Measurements from ENCODE around the gene KLHL2. TPM values are rescaled to one million over a fixed set of nuclear protein-coding genes. Genes with fewer than 3 reads are reported as not detected.

Gene KLHL2
- total and polyA plus RNA-seq, 2 experiments from 2014 or later = 8.2 to 21.3 TPM

- no peak for DNase-seq (ENCODE audit: low spot score)
- Histone ChIP-seq H3K4me3 (no peak overlapping the region), H3K9me3 (ENCODE audit: low read depth) (no peaks in the 10 kb centered on the region), H4K20me1 (ENCODE audit: insufficient read depth, poor library complexity, severe bottlenecking) (no peaks in the 10 kb centered on the region), H3K79me2 (no peaks in the 10 kb centered on the region), H3K27me3 (no peaks in the 10 kb centered on the region), H3K36me3 (replicated peaks; ENCODE audit: insufficient read depth, low read depth) (no peaks in the 10 kb centered on the region), H2AFZ (no peak overlapping the region), H3K4me1 (ENCODE audit: insufficient read depth) (no peaks in the 10 kb centered on the region), H3K4me2 (no peak overlapping the region), H3K27ac (no peak overlapping the region), H3K9me2 (replicated peaks; ENCODE audit: insufficient read depth) (no peaks in the 10 kb centered on the region)
- TF ChIP-seq EZH2phosphoT487 (IDR thresholded peaks at IDR 0.05; ENCODE audit: low read depth, severe bottlenecking, unreplicated experiment) (no peak), CTCF (IDR thresholded peaks at IDR 0.05; ENCODE audit: poor library complexity) (no peak), EZH2 (IDR thresholded peaks at IDR 0.05; ENCODE audit: borderline replicate concordance) (no peak)
- WGBS (ENCODE audit: low lambda C conversion rate, missing lambda C conversion rate) = 94% methylated on average over 1 of the region's 1 CpG
These were observed 16.6 kb upstream of the KLHL2 start for GRCh38 chr4:165190591-165191347.

GRCh38 chr4:165191348-165191656, 16.1 kb upstream of the KLHL2 start:
- H3K79me2 ChIP-seq = no peaks in the 10 kb centered on the region
- no peaks in the 10 kb centered on the region for H3K4me1 ChIP-seq (ENCODE audit: insufficient read depth)
- no peaks in the 10 kb centered on the region for H3K36me3 ChIP-seq (replicated peaks; ENCODE audit: insufficient read depth, low read depth)
- H3K4me2 ChIP-seq = no peak overlapping the region
- no peak overlapping the region for H3K27ac ChIP-seq
- H4K20me1 ChIP-seq (ENCODE audit: insufficient read depth, poor library complexity, severe bottlenecking) = no peaks in the 10 kb centered on the region
- no peaks in the 10 kb centered on the region for H3K27me3 ChIP-seq
- H3K4me3 ChIP-seq = no peak overlapping the region
- H3K9me3 ChIP-seq (ENCODE audit: low read depth) = no peaks in the 10 kb centered on the region
- no peak overlapping the region for H2AFZ ChIP-seq
- no peak for DNase-seq (ENCODE audit: low spot score)
- WGBS (ENCODE audit: low lambda C conversion rate, missing lambda C conversion rate) = 78% methylated on average over 2 of the region's 2 CpGs
- H3K9me2 ChIP-seq (replicated peaks; ENCODE audit: insufficient read depth) = no peaks in the 10 kb centered on the region
- TF ChIP-seq CTCF (IDR thresholded peaks at IDR 0.05; ENCODE audit: poor library complexity) (no peak), EZH2phosphoT487 (IDR thresholded peaks at IDR 0.05; ENCODE audit: low read depth, severe bottlenecking, unreplicated experiment) (no peak), EZH2 (IDR thresholded peaks at IDR 0.05; ENCODE audit: borderline replicate concordance) (no peak)

- Histone ChIP-seq H3K36me3 (replicated peaks; ENCODE audit: insufficient read depth, low read depth) (no peaks in the 10 kb centered on the region), H3K79me2 (no peaks in the 10 kb centered on the region), H3K9me2 (replicated peaks; ENCODE audit: insufficient read depth) (no peaks in the 10 kb centered on the region), H2AFZ (no peak overlapping the region), H3K27me3 (no peaks in the 10 kb centered on the region), H3K4me1 (ENCODE audit: insufficient read depth) (no peaks in the 10 kb centered on the region), H3K4me2 (no peak overlapping the region), H3K9me3 (ENCODE audit: low read depth) (no peaks in the 10 kb centered on the region), H3K27ac (no peak overlapping the region), H3K4me3 (no peak overlapping the region), H4K20me1 (ENCODE audit: insufficient read depth, poor library complexity, severe bottlenecking) (no peaks in the 10 kb centered on the region)
- DNase-seq (ENCODE audit: low spot score) = no peak
- 79% methylated on average over 7 of the region's 7 CpGs for WGBS (ENCODE audit: low lambda C conversion rate, missing lambda C conversion rate)
- TF ChIP-seq EZH2phosphoT487 (IDR thresholded peaks at IDR 0.05; ENCODE audit: low read depth, severe bottlenecking, unreplicated experiment) (no peak), EZH2 (IDR thresholded peaks at IDR 0.05; ENCODE audit: borderline replicate concordance) (no peak), CTCF (IDR thresholded peaks at IDR 0.05; ENCODE audit: poor library complexity) (no peak)
These were observed 15.4 kb upstream of the KLHL2 start for GRCh38 chr4:165191814-165192499.
